HG03565 (cell line): Measurements from ENCODE around the gene CARS2.
"Not testable (repeated sequence)": the region's sequence is repeated elsewhere in the genome, so short reads cannot be mapped to it uniquely, and the experiment has no call there.

ENCODE experiments used
- ATAC-seq: cut with Tn5 transposase; IDR thresholded peaks from one replicate; pipeline ENCODE4 v1.9.1; 2021; ENCODE audit warnings: mild to moderate bottlenecking, moderate library complexity; ENCODE audit not compliant: unreplicated experiment

The CARS2 gene

GRCh38 chr13:110638814-110639806, 66.8 kb downstream of the CARS2 start:
- ATAC-seq = no peak

GRCh38 chr13:110638257-110638656, 67.7 kb downstream of the CARS2 start:
- ATAC-seq = no peak

GRCh38 chr13:110637747-110638146, 68.2 kb downstream of the CARS2 start:
- ATAC-seq = no peak

- no peak for ATAC-seq
Measured at GRCh38 chr13:110637275-110637674, 68.6 kb downstream of the CARS2 start.

- no peak for ATAC-seq
Measured at GRCh38 chr13:110636701-110637201, 69.2 kb downstream of the CARS2 start.

GRCh38 chr13:110636053-110636475, 69.9 kb downstream of the CARS2 start:
- ATAC-seq = no peak

- no peak for ATAC-seq
Measured at GRCh38 chr13:110635405-110636002, 70.4 kb downstream of the CARS2 start.

- no peak for ATAC-seq
Measured at GRCh38 chr13:110634558-110634957, 71.4 kb downstream of the CARS2 start.

- no peak for ATAC-seq
Measured at GRCh38 chr13:110633776-110634175, 72.1 kb downstream of the CARS2 start.

- ATAC-seq = not testable (repeated sequence)
Measured at GRCh38 chr13:110632255-110632654, 73.7 kb downstream of the CARS2 start.

- ATAC-seq = no peak
Measured at GRCh38 chr13:110630566-110631119, 75.3 kb downstream of the CARS2 start.

- ATAC-seq = no peak
Measured at GRCh38 chr13:110629735-110630134, 76.2 kb downstream of the CARS2 start.

GRCh38 chr13:110628952-110629701, 76.8 kb downstream of the CARS2 start:
- ATAC-seq = no peak

- ATAC-seq = no peak
Measured at GRCh38 chr13:110628477-110628793, 77.5 kb downstream of the CARS2 start.

- ATAC-seq = no peak
Measured at GRCh38 chr13:110627761-110628476, 78.0 kb downstream of the CARS2 start.

GRCh38 chr13:110627351-110627750, 78.6 kb downstream of the CARS2 start:
- ATAC-seq = no peak

GRCh38 chr13:110626521-110626920, 79.4 kb downstream of the CARS2 start:
- no peak for ATAC-seq

GRCh38 chr13:110625771-110626321, 80.1 kb downstream of the CARS2 start:
- ATAC-seq = no peak

GRCh38 chr13:110624766-110625756, 80.9 kb downstream of the CARS2 start:
- no peak for ATAC-seq
